HepG2 (cell line): ENCODE measurements around the gene FCHO1. TPM values are rescaled to one million over a fixed set of nuclear protein-coding genes. Genes with fewer than 3 reads are reported as not detected.

Experiments used
- AGO2 ChIP-seq: fragments of 200-400 bp; formaldehyde crosslinking; optimal IDR thresholded peaks from 2 replicates; pipeline ENCODE3; 2017; ENCODE audit warnings: mild to moderate bottlenecking, low read depth, low read length, moderate library complexity
- ARID2 ChIP-seq: sonication (generic); formaldehyde crosslinking; IDR thresholded peaks from 2 replicates; pipeline ENCODE4 v1.8.1; 2022; ENCODE audit warnings: mild to moderate bottlenecking, missing genetic modification reagents, borderline replicate concordance
- CENPT ChIP-seq: sonication (generic); formaldehyde crosslinking; IDR thresholded peaks from 2 replicates; pipeline ENCODE4 v1.8.0; 2022; ENCODE audit warnings: low read depth, mild to moderate bottlenecking, moderate library complexity, missing genetic modification reagents
- ELF1 ChIP-seq: sonication (generic); formaldehyde crosslinking; IDR thresholded peaks from 2 replicates; pipeline ENCODE4 v1.4.0; 2020; ENCODE audit warnings: missing genetic modification reagents
- FLYWCH1 ChIP-seq: sonication (generic); formaldehyde crosslinking; IDR thresholded peaks from 2 replicates; pipeline ENCODE4 v1.8.1; 2023; ENCODE audit warnings: mild to moderate bottlenecking, missing genetic modification reagents
- MZF1 ChIP-seq: sonication (generic); formaldehyde crosslinking; IDR thresholded peaks from 2 replicates; pipeline ENCODE4 v1.8.1; 2023; ENCODE audit warnings: mild to moderate bottlenecking, missing genetic modification reagents, borderline replicate concordance
- NFRKB ChIP-seq: fragments of 450-650 bp; IDR thresholded peaks from 2 replicates; pipeline ENCODE4 v1.6.1; 2017
- NKX3-1 ChIP-seq: sonication (generic); formaldehyde crosslinking; IDR thresholded peaks from 2 replicates; pipeline ENCODE4 v1.5.0; 2020; ENCODE audit warnings: missing genetic modification reagents
- NR1H2 ChIP-seq: sonication (generic); formaldehyde crosslinking; IDR thresholded peaks from 2 replicates; pipeline ENCODE4 v1.8.1; 2022; ENCODE audit warnings: low read depth, missing genetic modification reagents, borderline replicate concordance
- RXRB ChIP-seq: IDR thresholded peaks from 2 replicates; pipeline ENCODE4 v1.6.1; 2016; ENCODE audit warnings: borderline replicate concordance, missing genetic modification reagents, missing compliant biosample characterization
- SIN3A ChIP-seq: IDR thresholded peaks from 2 replicates; pipeline ENCODE4 v1.6.1; 2011; ENCODE audit warnings: low read depth, mild to moderate bottlenecking, control low read depth, low read length, borderline replicate concordance
- SKI ChIP-seq: fragments of 450-650 bp; IDR thresholded peaks from one replicate; pipeline ENCODE4 v1.6.1; 2018; ENCODE audit warnings: mild to moderate bottlenecking; ENCODE audit not compliant: partially characterized antibody
- TBL1XR1 ChIP-seq: fragments of 150-350 bp; IDR thresholded peaks from 2 replicates; pipeline ENCODE4 v1.6.1; 2014; ENCODE audit warnings: borderline replicate concordance, low read length; ENCODE audit not compliant: partially characterized antibody
- TBX3 ChIP-seq: fragments of 450-650 bp; IDR thresholded peaks from 2 replicates; pipeline ENCODE4 v1.6.1; 2017; ENCODE audit warnings: antibody characterized with exemption, mild to moderate bottlenecking, inconsistent platforms, borderline replicate concordance
- THAP11 ChIP-seq: IDR thresholded peaks from 2 replicates; pipeline ENCODE4 v1.6.1; 2016; ENCODE audit warnings: missing biosample characterization, missing genetic modification reagents
- ZNF235 ChIP-seq: sonication (generic); formaldehyde crosslinking; IDR thresholded peaks from 2 replicates; pipeline ENCODE4 v1.8.1; 2023; ENCODE audit warnings: mild to moderate bottlenecking, missing genetic modification reagents, borderline replicate concordance
- ZNF24 ChIP-seq: fragments of 450-650 bp; IDR thresholded peaks from 2 replicates; pipeline ENCODE4 v1.6.1; 2017; ENCODE audit warnings: antibody characterized with exemption, mild to moderate bottlenecking
- ZNF260 ChIP-seq: sonication (generic); formaldehyde crosslinking; IDR thresholded peaks from 2 replicates; pipeline ENCODE4 v1.4.0; 2020; ENCODE audit warnings: missing genetic modification reagents, low read depth, mild to moderate bottlenecking, borderline replicate concordance
- ZNF468 ChIP-seq: sonication (generic); formaldehyde crosslinking; IDR thresholded peaks from 2 replicates; pipeline ENCODE4 v1.8.0; 2022; ENCODE audit warnings: mild to moderate bottlenecking, moderate library complexity, missing genetic modification reagents
- ZNF7 ChIP-seq: IDR thresholded peaks from 2 replicates; pipeline ENCODE4 v1.6.1; 2016; ENCODE audit warnings: missing biosample characterization, missing genetic modification reagents
- ZNF878 ChIP-seq: sonication (generic); formaldehyde crosslinking; IDR thresholded peaks from 2 replicates; pipeline ENCODE4 v1.8.1; 2023; ENCODE audit warnings: mild to moderate bottlenecking, missing genetic modification reagents, moderate library complexity
- polyA plus RNA-seq, 8 experiments: library from polyadenylated mRNA; depleted of rRNA in 3 of 8; stranded (reverse) in 7 of 8; unstranded in 1 of 8; fragments of >200 nt; fragmentation: Illumina TruSeq in 4 of 8; extraction: Trizol in 4 of 8; gene quantifications; 2 replicates each; pipeline versions ENCODE4 v1.2.1 to v1.2.3, GENCODE V29; 2011 to 2016; ENCODE audit warnings: low read depth in 4 of 8, missing spikeins in 1 of 8, mixed read lengths in 1 of 8; ENCODE audit not compliant: insufficient read depth in 1 of 8
- total RNA-seq, 5 experiments: library from RNA; depleted of rRNA; stranded (reverse); fragments of >200 nt; fragmentation: Illumina TruSeq; extraction: Trizol; gene quantifications; 2 replicates each; pipeline ENCODE4 v1.2.3, GENCODE V29; 2016; ENCODE audit warnings: low read depth in 1 of 5
- TF ChIP-seq, protein P1 (sequence below): sonication (generic); formaldehyde crosslinking; IDR thresholded peaks from 2 replicates; pipeline ENCODE4 v1.4.0; 2020; ENCODE audit warnings: mild to moderate bottlenecking, missing genetic modification reagents
- TF ChIP-seq, protein P2 (sequence below): sonication (generic); formaldehyde crosslinking; IDR thresholded peaks from 2 replicates; pipeline ENCODE4 v1.5.1; 2020; ENCODE audit warnings: missing genetic modification reagents, mild to moderate bottlenecking, borderline replicate concordance
- TF ChIP-seq, protein P3 (sequence below): IDR thresholded peaks from 2 replicates; pipeline ENCODE4 v1.6.1; 2016; ENCODE audit warnings: control low read depth
- TF ChIP-seq, protein P4 (sequence below): sonication (generic); formaldehyde crosslinking; IDR thresholded peaks from 2 replicates; pipeline ENCODE4 v1.4.0; 2020; ENCODE audit warnings: mild to moderate bottlenecking, low read depth, missing genetic modification reagents
- TF ChIP-seq, protein P5 (sequence below): IDR thresholded peaks from 2 replicates; pipeline ENCODE4 v1.6.1; 2012; ENCODE audit warnings: low read depth, low read length, improper control_type of control experiment

FCHO1 gene
- total and polyA plus RNA-seq, 2 of the 13 experiments (the other 11 are each of a cell fraction or from before 2014, with no cell fraction given), result 1.3 to 3.1 TPM

DNA sequence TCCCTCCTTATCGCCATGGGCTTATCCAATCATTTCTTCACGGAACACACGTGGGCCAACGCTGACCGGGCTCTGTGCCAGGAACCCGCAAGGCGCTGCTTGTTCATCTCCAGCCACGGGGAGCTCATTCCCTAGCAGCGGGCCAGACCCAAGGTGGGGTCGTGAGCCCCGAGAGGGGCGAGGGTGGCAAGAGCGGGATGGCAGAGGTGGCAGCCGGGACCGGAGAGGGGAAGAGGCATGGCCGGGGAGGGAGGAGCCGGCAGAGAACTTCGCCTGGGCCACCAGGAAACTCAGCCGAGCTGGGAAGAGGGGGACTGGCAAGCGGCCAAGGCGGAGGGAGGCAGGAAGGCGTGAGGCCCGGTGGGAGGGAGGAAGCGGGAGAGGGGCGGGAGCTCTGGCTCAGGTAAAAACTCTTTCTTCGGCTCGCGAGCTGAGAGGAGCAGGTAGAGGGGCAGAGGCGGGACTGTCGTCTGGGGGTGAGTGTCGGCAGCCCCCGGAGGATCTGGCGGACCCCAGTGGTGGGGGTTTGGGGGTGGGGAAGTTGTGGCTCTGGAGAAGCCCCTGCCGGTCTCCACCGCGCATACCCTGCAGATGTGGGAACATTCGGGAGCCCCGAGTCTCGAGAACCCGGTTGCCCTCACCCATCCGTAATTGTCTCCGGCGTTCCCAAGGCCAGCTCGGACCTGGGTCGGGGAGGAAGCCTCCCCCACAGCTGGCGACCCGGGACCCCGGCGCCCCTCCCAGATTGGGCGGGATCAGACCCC is 43.6 kb downstream of the FCHO1 start, which contains the start of gene B3GNT3 (continued):
- peak; percentile 90 for TF ChIP-seq ZNF24
- TF ChIP-seq, protein P1, sequence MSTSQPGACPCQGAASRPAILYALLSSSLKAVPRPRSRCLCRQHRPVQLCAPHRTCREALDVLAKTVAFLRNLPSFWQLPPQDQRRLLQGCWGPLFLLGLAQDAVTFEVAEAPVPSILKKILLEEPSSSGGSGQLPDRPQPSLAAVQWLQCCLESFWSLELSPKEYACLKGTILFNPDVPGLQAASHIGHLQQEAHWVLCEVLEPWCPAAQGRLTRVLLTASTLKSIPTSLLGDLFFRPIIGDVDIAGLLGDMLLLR (CRISPR knock-in tag), result no peak
- TF ChIP-seq, protein P2, sequence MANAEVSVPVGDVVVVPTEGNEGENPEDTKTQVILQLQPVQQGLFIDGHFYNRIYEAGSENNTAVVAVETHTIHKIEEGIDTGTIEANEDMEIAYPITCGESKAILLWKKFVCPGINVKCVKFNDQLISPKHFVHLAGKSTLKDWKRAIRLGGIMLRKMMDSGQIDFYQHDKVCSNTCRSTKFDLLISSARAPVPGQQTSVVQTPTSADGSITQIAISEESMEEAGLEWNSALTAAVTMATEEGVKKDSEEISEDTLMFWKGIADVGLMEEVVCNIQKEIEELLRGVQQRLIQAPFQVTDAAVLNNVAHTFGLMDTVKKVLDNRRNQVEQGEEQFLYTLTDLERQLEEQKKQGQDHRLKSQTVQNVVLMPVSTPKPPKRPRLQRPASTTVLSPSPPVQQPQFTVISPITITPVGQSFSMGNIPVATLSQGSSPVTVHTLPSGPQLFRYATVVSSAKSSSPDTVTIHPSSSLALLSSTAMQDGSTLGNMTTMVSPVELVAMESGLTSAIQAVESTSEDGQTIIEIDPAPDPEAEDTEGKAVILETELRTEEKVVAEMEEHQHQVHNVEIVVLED (CRISPR knock-in tag), result no peak
- TF ChIP-seq SKI, result no peak
- TF ChIP-seq, protein P3, sequence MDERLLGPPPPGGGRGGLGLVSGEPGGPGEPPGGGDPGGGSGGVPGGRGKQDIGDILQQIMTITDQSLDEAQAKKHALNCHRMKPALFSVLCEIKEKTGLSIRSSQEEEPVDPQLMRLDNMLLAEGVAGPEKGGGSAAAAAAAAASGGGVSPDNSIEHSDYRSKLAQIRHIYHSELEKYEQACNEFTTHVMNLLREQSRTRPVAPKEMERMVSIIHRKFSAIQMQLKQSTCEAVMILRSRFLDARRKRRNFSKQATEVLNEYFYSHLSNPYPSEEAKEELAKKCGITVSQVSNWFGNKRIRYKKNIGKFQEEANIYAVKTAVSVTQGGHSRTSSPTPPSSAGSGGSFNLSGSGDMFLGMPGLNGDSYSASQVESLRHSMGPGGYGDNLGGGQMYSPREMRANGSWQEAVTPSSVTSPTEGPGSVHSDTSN (CRISPR knock-in tag), result no peak
- no peak; the same call in 1 of the 2 replicates for TF ChIP-seq ELF1
- TF ChIP-seq, protein P4, sequence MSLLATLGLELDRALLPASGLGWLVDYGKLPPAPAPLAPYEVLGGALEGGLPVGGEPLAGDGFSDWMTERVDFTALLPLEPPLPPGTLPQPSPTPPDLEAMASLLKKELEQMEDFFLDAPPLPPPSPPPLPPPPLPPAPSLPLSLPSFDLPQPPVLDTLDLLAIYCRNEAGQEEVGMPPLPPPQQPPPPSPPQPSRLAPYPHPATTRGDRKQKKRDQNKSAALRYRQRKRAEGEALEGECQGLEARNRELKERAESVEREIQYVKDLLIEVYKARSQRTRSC (CRISPR knock-in tag), result no peak
- no peak for TF ChIP-seq FLYWCH1 (CRISPR knock-in tag)
- no peak for TF ChIP-seq NR1H2 (CRISPR knock-in tag)
- TF ChIP-seq, protein P5, sequence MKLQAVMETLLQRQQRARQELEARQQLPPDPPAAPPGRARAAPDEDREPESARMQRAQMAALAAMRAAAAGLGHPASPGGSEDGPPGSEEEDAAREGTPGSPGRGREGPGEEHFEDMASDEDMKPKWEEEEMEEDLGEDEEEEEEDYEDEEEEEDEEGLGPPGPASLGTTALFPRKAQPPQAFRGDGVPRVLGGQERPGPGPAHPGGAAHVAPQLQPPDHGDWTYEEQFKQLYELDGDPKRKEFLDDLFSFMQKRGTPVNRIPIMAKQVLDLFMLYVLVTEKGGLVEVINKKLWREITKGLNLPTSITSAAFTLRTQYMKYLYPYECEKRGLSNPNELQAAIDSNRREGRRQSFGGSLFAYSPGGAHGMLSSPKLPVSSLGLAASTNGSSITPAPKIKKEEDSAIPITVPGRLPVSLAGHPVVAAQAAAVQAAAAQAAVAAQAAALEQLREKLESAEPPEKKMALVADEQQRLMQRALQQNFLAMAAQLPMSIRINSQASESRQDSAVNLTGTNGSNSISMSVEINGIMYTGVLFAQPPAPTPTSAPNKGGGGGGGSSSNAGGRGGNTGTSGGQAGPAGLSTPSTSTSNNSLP, result no peak
- TF ChIP-seq MZF1 (CRISPR knock-in tag), result no peak
- no peak for TF ChIP-seq AGO2
- TF ChIP-seq RXRB (CRISPR knock-in tag), result no peak
- no peak for TF ChIP-seq ARID2 (CRISPR knock-in tag)
- 0 out of 2 replicates have a peak, but pooled peaks have one; percentile 19 for TF ChIP-seq THAP11
- TF ChIP-seq NFRKB, result no peak
- TF ChIP-seq ZNF235 (CRISPR knock-in tag), result no peak
- no peak for TF ChIP-seq ZNF7 (CRISPR knock-in tag)
- TF ChIP-seq TBL1XR1, result no peak
- TF ChIP-seq TBX3, result no peak
- peak; percentile 51; the same call in 1 of the 2 replicates for TF ChIP-seq SIN3A
- no peak for TF ChIP-seq ZNF468
- no peak for TF ChIP-seq ZNF260
- TF ChIP-seq NKX3-1 (CRISPR knock-in tag), result no peak
- TF ChIP-seq ZNF878, result no peak
- TF ChIP-seq CENPT (CRISPR knock-in tag), result no peak
